ENCODE data around the gene ZNF83. TPM values are rescaled to one million over a fixed set of nuclear protein-coding genes. Genes with fewer than 3 reads are reported as not detected.
"Not testable (repeated sequence)": the region's sequence is repeated elsewhere in the genome, so short reads cannot be mapped to it uniquely, and the experiment has no call there.

ZNF83 gene
- polyA plus RNA-seq, 2 donors = 17.5 to 59.7 TPM

- Histone ChIP-seq H3K27ac (ENCODE audit: low read depth in 2 of 2, low read length in 1 of 2) (no peak overlapping the region), H3K27me3 (ENCODE audit: control insufficient read depth in 1 of 2, insufficient read depth in 2 of 2, low read length in 2 of 2) (no peaks in the 10 kb centered on the region), H3K4me1 (ENCODE audit: control insufficient read depth in 2 of 2, insufficient read depth in 2 of 2, low read length in 1 of 2) (no peaks in the 10 kb centered on the region), H3K36me3 (ENCODE audit: control insufficient read depth in 2 of 2, insufficient read depth in 2 of 2, low read length in 1 of 2) (no peaks in the 10 kb centered on the region), H3K4me3 (ENCODE audit: low read depth in 1 of 2, low read length in 2 of 2) (no peak overlapping the region), H3K9me3 (ENCODE audit: control insufficient read depth in 2 of 2, insufficient read depth in 1 of 2, low read depth in 1 of 2, low read length in 1 of 2) (peaks cover 2% of the 10 kb centered on the region in 2 donors)
- 65 to 96% methylated on average over 3 of the region's 3 CpGs for WGBS, 2 donors
Measured at GRCh38 chr19:52592301-52592700, 45.9 kb downstream of the ZNF83 start.

- Histone ChIP-seq H3K27me3 (ENCODE audit: control insufficient read depth in 1 of 2, insufficient read depth in 2 of 2, low read length in 2 of 2) (no peaks in the 10 kb centered on the region), H3K36me3 (ENCODE audit: control insufficient read depth in 2 of 2, insufficient read depth in 2 of 2, low read length in 1 of 2) (no peaks in the 10 kb centered on the region), H3K4me1 (ENCODE audit: control insufficient read depth in 2 of 2, insufficient read depth in 2 of 2, low read length in 1 of 2) (no peaks in the 10 kb centered on the region), H3K9me3 (ENCODE audit: control insufficient read depth in 2 of 2, insufficient read depth in 1 of 2, low read depth in 1 of 2, low read length in 1 of 2) (peaks cover 2 to 12% of the 10 kb centered on the region in 2 donors), H3K4me3 (ENCODE audit: low read depth in 1 of 2, low read length in 2 of 2) (no peak overlapping the region), H3K27ac (ENCODE audit: low read depth in 2 of 2, low read length in 1 of 2) (no peak overlapping the region)
- 90 to 91% methylated on average over 5 of the region's 5 CpGs for WGBS, 2 donors
Measured at GRCh38 chr19:52590728-52591127, 47.4 kb downstream of the ZNF83 start.

- 87 to 90% methylated on average over 6 of the region's 6 CpGs for WGBS, 2 donors
- Histone ChIP-seq H3K4me3 (ENCODE audit: low read depth in 1 of 2, low read length in 2 of 2) (no peak overlapping the region), H3K27ac (ENCODE audit: low read depth in 2 of 2, low read length in 1 of 2) (no peak overlapping the region), H3K36me3 (ENCODE audit: control insufficient read depth in 2 of 2, insufficient read depth in 2 of 2, low read length in 1 of 2) (peaks cover 6 to 10% of the 10 kb centered on the region in 2 donors), H3K27me3 (ENCODE audit: control insufficient read depth in 1 of 2, insufficient read depth in 2 of 2, low read length in 2 of 2) (no peaks in the 10 kb centered on the region), H3K4me1 (ENCODE audit: control insufficient read depth in 2 of 2, insufficient read depth in 2 of 2, low read length in 1 of 2) (no peaks in the 10 kb centered on the region), H3K9me3 (ENCODE audit: control insufficient read depth in 2 of 2, insufficient read depth in 1 of 2, low read depth in 1 of 2, low read length in 1 of 2) (peaks cover 3 to 26% of the 10 kb centered on the region in 2 donors)
Measured at GRCh38 chr19:52585604-52586003, 52.6 kb downstream of the ZNF83 start.

- Histone ChIP-seq H3K36me3 (ENCODE audit: control insufficient read depth in 2 of 2, insufficient read depth in 2 of 2, low read length in 1 of 2) (peaks cover 6 to 10% of the 10 kb centered on the region in 2 donors), H3K4me3 (ENCODE audit: low read depth in 1 of 2, low read length in 2 of 2) (no peak overlapping the region), H3K27me3 (ENCODE audit: control insufficient read depth in 1 of 2, insufficient read depth in 2 of 2, low read length in 2 of 2) (no peaks in the 10 kb centered on the region), H3K9me3 (ENCODE audit: control insufficient read depth in 2 of 2, insufficient read depth in 1 of 2, low read depth in 1 of 2, low read length in 1 of 2) (peaks cover 3 to 26% of the 10 kb centered on the region in 2 donors), H3K27ac (ENCODE audit: low read depth in 2 of 2, low read length in 1 of 2) (no peak overlapping the region), H3K4me1 (ENCODE audit: control insufficient read depth in 2 of 2, insufficient read depth in 2 of 2, low read length in 1 of 2) (no peaks in the 10 kb centered on the region)
- 39 to 54% methylated on average over 39 of the region's 39 CpGs for WGBS, 2 donors
Measured at GRCh38 chr19:52584736-52585440, 53.3 kb downstream of the ZNF83 start.

GRCh38 chr19:52570000-52570861, 67.9 kb downstream of the ZNF83 start, which contains the start of gene ZNF701:
Gene ZNF701, plus strand, starts transcription at chr19:52570287. Its CDS starts 3,861 bp downstream, at chr19:52574148.
- Histone ChIP-seq H3K36me3 (ENCODE audit: control insufficient read depth in 2 of 2, insufficient read depth in 2 of 2, low read length in 1 of 2) (peaks cover 3 to 10% of the 10 kb centered on the region in 2 donors), H3K9me3 (ENCODE audit: control insufficient read depth in 2 of 2, insufficient read depth in 1 of 2, low read depth in 1 of 2, low read length in 1 of 2) (peaks cover 0 to 19% of the 10 kb centered on the region in 2 donors), H3K4me1 (ENCODE audit: control insufficient read depth in 2 of 2, insufficient read depth in 2 of 2, low read length in 1 of 2) (peaks cover 2 to 3% of the 10 kb centered on the region in 2 donors), H3K27me3 (ENCODE audit: control insufficient read depth in 1 of 2, insufficient read depth in 2 of 2, low read length in 2 of 2) (no peaks in the 10 kb centered on the region), H3K4me3 (ENCODE audit: low read depth in 1 of 2, low read length in 2 of 2) (peak within 1 kb of the TSS; percentile 60 to 79), H3K27ac (ENCODE audit: low read depth in 2 of 2, low read length in 1 of 2) (peak within 1 kb of the TSS; percentile 89 to 94)
- WGBS, 2 donors = 1 to 2% methylated on average over 57 of the region's 57 CpGs

- 11 to 12% methylated on average over 13 of the region's 13 CpGs for whole genome bisulfite sequencing, 2 donors
- H3K4me1 ChIP-seq (ENCODE audit: control insufficient read depth in 2 of 2, insufficient read depth in 2 of 2, low read length in 1 of 2); H3K27me3 ChIP-seq (ENCODE audit: control insufficient read depth in 1 of 2, insufficient read depth in 2 of 2, low read length in 2 of 2); H3K36me3 ChIP-seq (ENCODE audit: control insufficient read depth in 2 of 2, insufficient read depth in 2 of 2, low read length in 1 of 2): not testable (repeated sequence)
- peak overlapping the region; percentile 24 to 75 for H3K27ac ChIP-seq (ENCODE audit: low read depth in 2 of 2, low read length in 1 of 2)
- H3K4me3 ChIP-seq (ENCODE audit: low read depth in 1 of 2, low read length in 2 of 2) = peak overlapping the region; percentile 60 to 79
- peaks cover 0 to 19% of the 10 kb centered on the region in 2 donors for H3K9me3 ChIP-seq (ENCODE audit: control insufficient read depth in 2 of 2, insufficient read depth in 1 of 2, low read depth in 1 of 2, low read length in 1 of 2)
Measured at GRCh38 chr19:52569638-52569999, 68.5 kb downstream of the ZNF83 start.

GRCh38 chr19:52567921-52568320, 70.2 kb downstream of the ZNF83 start:
- Histone ChIP-seq H3K9me3 (ENCODE audit: control insufficient read depth in 2 of 2, insufficient read depth in 1 of 2, low read depth in 1 of 2, low read length in 1 of 2) (peaks cover 2 to 14% of the 10 kb centered on the region in 2 donors), H3K27ac (ENCODE audit: low read depth in 2 of 2, low read length in 1 of 2) (no peak overlapping the region)
- 96 to 97% methylated on average over 14 of the region's 14 CpGs for WGBS, 2 donors

GRCh38 chr19:52566588-52566987, 71.6 kb downstream of the ZNF83 start:
- Histone ChIP-seq H3K27ac (ENCODE audit: low read depth in 2 of 2, low read length in 1 of 2) (no peak overlapping the region), H3K4me3 (ENCODE audit: low read depth in 1 of 2, low read length in 2 of 2) (no peak overlapping the region), H3K4me1 (ENCODE audit: control insufficient read depth in 2 of 2, insufficient read depth in 2 of 2, low read length in 1 of 2) (peaks cover 2 to 3% of the 10 kb centered on the region in 2 donors), H3K27me3 (ENCODE audit: control insufficient read depth in 1 of 2, insufficient read depth in 2 of 2, low read length in 2 of 2) (no peaks in the 10 kb centered on the region), H3K36me3 (ENCODE audit: control insufficient read depth in 2 of 2, insufficient read depth in 2 of 2, low read length in 1 of 2) (peaks cover 0 to 2% of the 10 kb centered on the region in 2 donors), H3K9me3 (ENCODE audit: control insufficient read depth in 2 of 2, insufficient read depth in 1 of 2, low read depth in 1 of 2, low read length in 1 of 2) (peaks cover 2 to 17% of the 10 kb centered on the region in 2 donors)
- 88 to 91% methylated on average over 2 of the region's 2 CpGs for WGBS, 2 donors

More at GRCh38 chr19:52567921-52568320, 70.2 kb downstream of the ZNF83 start:
- Histone ChIP-seq H3K4me3 (ENCODE audit: low read depth in 1 of 2, low read length in 2 of 2) (no peak overlapping the region), H3K4me1 (ENCODE audit: control insufficient read depth in 2 of 2, insufficient read depth in 2 of 2, low read length in 1 of 2) (peaks cover 2 to 3% of the 10 kb centered on the region in 2 donors), H3K27me3 (ENCODE audit: control insufficient read depth in 1 of 2, insufficient read depth in 2 of 2, low read length in 2 of 2) (no peaks in the 10 kb centered on the region), H3K36me3 (ENCODE audit: control insufficient read depth in 2 of 2, insufficient read depth in 2 of 2, low read length in 1 of 2) (peaks cover 0 to 4% of the 10 kb centered on the region in 2 donors)

GRCh38 chr19:52566121-52566520, 72.0 kb downstream of the ZNF83 start:
- WGBS, 2 donors = 89 to 90% methylated on average over 6 of the region's 6 CpGs
- peaks cover 2 to 3% of the 10 kb centered on the region in 2 donors for H3K4me1 ChIP-seq (ENCODE audit: control insufficient read depth in 2 of 2, insufficient read depth in 2 of 2, low read length in 1 of 2)

More at GRCh38 chr19:52566121-52566520, 72.0 kb downstream of the ZNF83 start:
- Histone ChIP-seq H3K27me3 (ENCODE audit: control insufficient read depth in 1 of 2, insufficient read depth in 2 of 2, low read length in 2 of 2) (no peaks in the 10 kb centered on the region), H3K9me3 (ENCODE audit: control insufficient read depth in 2 of 2, insufficient read depth in 1 of 2, low read depth in 1 of 2, low read length in 1 of 2) (peaks cover 2 to 18% of the 10 kb centered on the region in 2 donors), H3K27ac (ENCODE audit: low read depth in 2 of 2, low read length in 1 of 2) (no peak overlapping the region), H3K4me3 (ENCODE audit: low read depth in 1 of 2, low read length in 2 of 2) (no peak overlapping the region), H3K36me3 (ENCODE audit: control insufficient read depth in 2 of 2, insufficient read depth in 2 of 2, low read length in 1 of 2) (peaks cover 0 to 2% of the 10 kb centered on the region in 2 donors)

All from esophagus (tissue), 2 donors.